Measurements from ENCODE around the gene WDR81. TPM values are rescaled to one million over a fixed set of nuclear protein-coding genes. Genes with fewer than 3 reads are reported as not detected.
A peak's percentile ranks its signal among the peaks of the same experiment; 100 is the strongest.

WDR81 gene
- total RNA-seq, 1 experiment from 2014 or later: 29.5 TPM

DNA sequence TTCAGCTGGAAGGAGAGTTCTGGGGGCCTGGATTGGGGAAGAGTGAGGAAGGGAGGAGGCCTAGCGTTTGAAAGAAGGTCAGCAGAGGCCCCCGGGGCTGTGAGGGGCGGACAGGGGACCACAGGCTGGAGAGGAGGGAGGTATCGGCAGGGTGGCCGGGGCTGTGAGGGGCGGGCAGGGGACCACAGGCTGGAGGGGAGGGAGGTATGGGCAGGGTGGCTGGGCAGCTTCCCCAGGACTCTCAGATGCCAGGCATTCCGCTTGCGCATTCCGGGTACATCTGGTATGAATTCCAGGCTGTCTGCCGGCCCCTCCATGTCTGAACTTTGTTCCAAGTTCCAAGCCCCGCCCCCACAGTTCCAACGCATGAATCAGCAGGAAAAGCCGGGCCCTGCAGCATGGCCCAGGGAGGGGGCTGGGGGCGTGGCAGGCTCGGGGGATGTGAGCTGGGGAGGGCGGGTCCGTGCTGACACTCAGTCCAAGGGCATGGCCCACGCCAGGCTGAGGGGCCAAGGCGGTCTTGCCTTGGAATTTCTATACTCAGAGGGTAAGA, 10.0 kb upstream of the WDR81 start:
- ChIA-PET POLR2A (no interaction called here), CTCF (no interaction called here)
- Histone ChIP-seq H3K4me1 (ENCODE audit: control insufficient read depth, insufficient read depth, low read length) (peaks cover 49% of the 10 kb centered on the region), H3K9me3 (ENCODE audit: control insufficient read depth, insufficient read depth, low read depth, low read length) (no peaks in the 10 kb centered on the region), H3K27me3 (ENCODE audit: control insufficient read depth, insufficient read depth, low read length) (no peaks in the 10 kb centered on the region), H3K27ac (ENCODE audit: low read length) (peak overlapping the region; percentile 80), H3K4me3 (ENCODE audit: low read depth in 2 of 2, low read length in 2 of 2) (peak overlapping the region; percentile 73 to 78), H3K36me3 (ENCODE audit: control insufficient read depth, insufficient read depth, low read length) (peaks cover 4% of the 10 kb centered on the region; the same call in 1 of the 2 replicates)
- intact Hi-C loops (cut with micrococcal nuclease; ENCODE audit: unreplicated experiment): no loop called here
- DNase-seq (ENCODE audit: low read depth, low spot score) (no peak), ATAC-seq (0 out of 2 replicates have a peak, but pooled peaks have one; percentile 18)
- in situ Hi-C loops (cut with HindIII; ENCODE audit: low pct_unique_long_range_greater_than_20kb, low sequenced_read_pairs): no loop called here
- TF ChIP-seq SIN3A (IDR thresholded peaks at IDR 0.05; ENCODE audit: borderline replicate concordance, insufficient read depth, low read depth, low read length) (no peak), TCF7L2 (IDR thresholded peaks at IDR 0.05; ENCODE audit: low read depth, low read length) (no peak), CTCF (IDR thresholded peaks at IDR 0.05) (no peak), REST (IDR thresholded peaks at IDR 0.05; ENCODE audit: insufficient read depth in 1 of 2, low read depth in 2 of 2, low read length in 1 of 2) (no peak), POLR2AphosphoS5 (IDR thresholded peaks at IDR 0.05; ENCODE audit: low read depth, low read length) (no peak)
- no TSS peak for BruUV-seq (replicated peaks)

GRCh38 chr17:1714980-1715802, 9.3 kb upstream of the WDR81 start:
- in situ Hi-C loops (cut with HindIII; ENCODE audit: low pct_unique_long_range_greater_than_20kb, low sequenced_read_pairs): no loop called here
- CTCF ChIA-PET: no interaction called here
- Histone ChIP-seq H3K9me3 (ENCODE audit: control insufficient read depth, insufficient read depth, low read depth, low read length) (no peaks in the 10 kb centered on the region), H3K36me3 (ENCODE audit: control insufficient read depth, insufficient read depth, low read length) (peaks cover 4% of the 10 kb centered on the region; the same call in 1 of the 2 replicates), H3K4me1 (ENCODE audit: control insufficient read depth, insufficient read depth, low read length) (peaks cover 49% of the 10 kb centered on the region), H3K27ac (ENCODE audit: low read length) (peak overlapping the region; percentile 80), H3K27me3 (ENCODE audit: control insufficient read depth, insufficient read depth, low read length) (no peaks in the 10 kb centered on the region), H3K4me3 (ENCODE audit: low read depth in 2 of 2, low read length in 2 of 2) (peak overlapping the region; percentile 73 to 78)
- TF ChIP-seq REST (IDR thresholded peaks at IDR 0.05; ENCODE audit: insufficient read depth in 1 of 2, low read depth in 2 of 2, low read length in 1 of 2) (no peak), SIN3A (IDR thresholded peaks at IDR 0.05; ENCODE audit: borderline replicate concordance, insufficient read depth, low read depth, low read length) (peak; percentile 90; the same call in 1 of the 2 replicates)
- BruUV-seq (replicated peaks): no TSS peak
- POLR2A ChIA-PET: no interaction called here
- DNase-seq (ENCODE audit: low read depth, low spot score) (no peak), ATAC-seq (no peak; the same call in 1 of the 2 replicates)
- intact Hi-C loops (cut with micrococcal nuclease; ENCODE audit: unreplicated experiment): no loop called here

Data from Panc1 (cell line).